Bronchial epithelial cell (primary cell): ENCODE data around the gene KLHL36. TPM values are rescaled to one million over a fixed set of nuclear protein-coding genes. Genes with fewer than 3 reads are reported as not detected.

Experiments
- DNase-seq: peaks from one replicate; pipeline ENCODE4 v3.0.0-alpha.2; 2010; ENCODE audit warnings: low read depth
- FAIRE-seq: peaks from 2 replicates; lab custom pipeline; 2011; peaks lifted over from hg19 to GRCh38; lab: Jason Lieb, UNC
- H3K27me3 ChIP-seq: 2 replicates; pipeline ENCODE4 v1.5.1; 2011; ENCODE audit warnings: low read length; ENCODE audit not compliant: control insufficient read depth, insufficient read depth
- H3K36me3 ChIP-seq: 2 replicates; pipeline ENCODE4 v1.5.1; 2011; ENCODE audit warnings: low read length; ENCODE audit not compliant: control insufficient read depth, insufficient read depth
- H3K4me3 ChIP-seq: 2 replicates; pipeline ENCODE4 v1.5.1; 2011; ENCODE audit warnings: mild to moderate bottlenecking, low read depth, low read length, control low read depth
- CTCF ChIP-seq: IDR thresholded peaks from 2 replicates; pipeline ENCODE4 v1.5.1; 2011; ENCODE audit warnings: mild to moderate bottlenecking, moderate library complexity, low read length, control low read depth, inconsistent platforms; ENCODE audit not compliant: insufficient read depth, severe bottlenecking
- total RNA-seq: library from RNA; depleted of rRNA; stranded (reverse); fragments of >200 nt; gene quantifications from 2 replicates; pipeline ENCODE4 v1.2.1, GENCODE V29; 2014

KLHL36 gene
- total RNA-seq, 1 donor from 2014 or later: 78.7 TPM

- DNase-seq (no peak), FAIRE-seq (no peak)
- Histone ChIP-seq H3K36me3 (no peaks in the 10 kb centered on the region), H3K27me3 (peaks cover 6% of the 10 kb centered on the region), H3K4me3 (no peak overlapping the region)
- no peak for TF ChIP-seq CTCF
Observed at GRCh38 chr16:84675884-84676283, 27.6 kb downstream of the KLHL36 start.

- Histone ChIP-seq H3K36me3 (no peaks in the 10 kb centered on the region), H3K27me3 (peaks cover 6% of the 10 kb centered on the region), H3K4me3 (no peak overlapping the region)
- DNase-seq (no peak), FAIRE-seq (no peak)
- no peak for TF ChIP-seq CTCF
Observed at GRCh38 chr16:84677017-84677803, 28.9 kb downstream of the KLHL36 start.

DNA sequence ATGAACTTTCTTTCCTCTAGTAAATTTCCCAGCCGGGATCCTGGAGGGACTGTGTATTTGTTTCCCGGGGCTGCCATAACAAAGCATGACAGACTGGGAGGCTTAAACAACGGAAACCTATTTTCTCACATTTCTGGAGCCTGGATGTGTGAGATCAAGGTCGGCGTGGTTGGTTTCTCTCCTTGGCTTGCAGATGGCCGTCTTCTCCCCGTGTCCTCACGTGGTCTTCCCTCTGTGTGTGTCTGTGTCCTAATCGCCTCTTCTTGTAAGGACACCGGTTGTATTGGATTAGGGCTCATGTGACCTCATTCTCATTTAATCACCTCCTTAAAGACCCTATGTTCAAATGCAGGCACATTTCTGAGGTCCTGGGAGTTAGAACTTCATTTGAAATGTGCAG, 29.5 kb downstream of the KLHL36 start:
- no peaks in the 10 kb centered on the region for H3K36me3 ChIP-seq
- no peak overlapping the region for H3K4me3 ChIP-seq
- no peak for TF ChIP-seq CTCF
- peaks cover 6% of the 10 kb centered on the region for H3K27me3 ChIP-seq
- FAIRE-seq (no peak), DNase-seq (no peak)

DNA sequence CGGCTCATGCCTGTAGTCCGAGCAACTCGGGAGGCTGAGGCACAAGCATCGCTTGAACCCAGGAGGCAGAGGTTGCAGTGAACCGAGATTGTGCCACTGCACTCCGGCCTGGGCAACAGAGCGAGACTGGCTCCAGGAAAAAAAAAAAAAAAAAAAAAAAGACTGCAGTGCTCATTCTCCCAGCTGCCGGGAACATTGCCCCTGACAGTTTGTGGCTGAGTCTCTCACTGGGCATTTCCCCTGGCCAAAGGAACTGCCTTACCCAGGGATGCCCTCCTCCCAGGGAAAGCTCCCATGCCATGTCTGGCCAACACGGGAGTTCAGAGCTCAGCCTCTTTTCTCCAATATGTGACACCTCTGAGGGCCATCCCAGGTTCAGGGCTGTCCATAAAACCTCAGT, 30.2 kb downstream of the KLHL36 start:
- FAIRE-seq: no peak
- H3K4me3 ChIP-seq: no peak overlapping the region
- no peaks in the 10 kb centered on the region for H3K36me3 ChIP-seq
- no peak for DNase-seq
- peaks cover 6% of the 10 kb centered on the region for H3K27me3 ChIP-seq
- no peak for TF ChIP-seq CTCF

DNA sequence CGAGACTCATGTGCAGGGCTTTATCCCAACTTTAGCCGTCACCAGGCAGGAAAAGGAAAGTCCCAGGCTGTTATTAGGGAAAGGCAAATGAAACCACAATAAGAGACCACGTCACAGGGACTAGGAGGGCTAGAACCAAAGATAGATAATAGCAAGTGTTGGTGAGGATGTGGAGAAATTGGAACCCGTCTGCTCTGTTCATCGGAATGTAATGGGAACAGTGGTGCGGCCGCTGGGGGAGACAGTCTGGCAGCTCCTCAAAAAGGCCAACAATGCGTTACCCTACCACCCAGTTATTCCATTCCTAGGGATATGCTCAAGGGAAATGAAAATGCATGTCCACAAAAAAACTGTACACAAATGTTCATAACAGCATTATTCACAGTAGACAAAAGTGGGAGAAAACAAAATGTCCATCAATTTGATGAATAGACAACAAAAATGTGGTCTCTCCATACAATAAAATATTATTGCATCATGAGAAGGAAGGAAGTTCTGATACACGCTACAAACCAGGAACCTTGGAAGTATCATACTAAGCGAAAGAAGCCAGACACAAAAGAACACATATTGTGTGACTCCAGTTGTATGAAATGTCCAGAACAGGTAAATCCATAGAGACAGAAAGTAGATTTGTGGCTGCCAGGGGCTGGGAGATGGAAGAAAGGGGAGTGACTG, 32.0 kb downstream of the KLHL36 start:
- H3K36me3 ChIP-seq: no peaks in the 10 kb centered on the region
- TF ChIP-seq CTCF: no peak
- peaks cover 6% of the 10 kb centered on the region for H3K27me3 ChIP-seq
- H3K4me3 ChIP-seq: no peak overlapping the region
- FAIRE-seq (no peak), DNase-seq (no peak)
